Nephron (organoid): ENCODE measurements around the gene TRMT11.
"Not testable (repeated sequence)": the region's sequence is repeated elsewhere in the genome, so short reads cannot be mapped to it uniquely, and the experiment has no call there.

Experiments used
- H3K27ac Mint-ChIP-seq, 3 experiments: 2 replicates each; pipeline ENCODE4 v1.8.0; 2020; ENCODE audit warnings: mixed read lengths in 3 of 3, mild to moderate bottlenecking in 2 of 3, moderate library complexity in 1 of 3
- H3K27me3 Mint-ChIP-seq: 2 replicates; pipeline ENCODE4 v1.8.0; 2021; ENCODE audit warnings: low read depth, mild to moderate bottlenecking, moderate library complexity, mixed read lengths
- H3K36me3 Mint-ChIP-seq: 2 replicates; pipeline ENCODE4 v1.8.0; 2020; ENCODE audit warnings: low read depth, mixed read lengths
- H3K4me1 Mint-ChIP-seq: 2 replicates; pipeline ENCODE4 v1.8.0; 2020; ENCODE audit warnings: mixed read lengths
- H3K4me3 Mint-ChIP-seq, 3 experiments: 2 replicates each; pipeline ENCODE4 v1.8.0; 2020; ENCODE audit warnings: mild to moderate bottlenecking in 3 of 3, mixed read lengths in 3 of 3, moderate library complexity in 2 of 3
- H3K9me3 Mint-ChIP-seq: 2 replicates; pipeline ENCODE4 v1.8.0; 2020; ENCODE audit warnings: mixed read lengths
- TF ChIP-seq, protein P1 (sequence below), 3 experiments: fragments of 200-600 bp; sonication (generic); IDR thresholded peaks; one replicate each; pipeline ENCODE4 v1.5.0; 2021; ENCODE audit warnings: antibody characterized with exemption in 3 of 3; ENCODE audit not compliant: unreplicated experiment in 3 of 3

Gene TRMT11

DNA sequence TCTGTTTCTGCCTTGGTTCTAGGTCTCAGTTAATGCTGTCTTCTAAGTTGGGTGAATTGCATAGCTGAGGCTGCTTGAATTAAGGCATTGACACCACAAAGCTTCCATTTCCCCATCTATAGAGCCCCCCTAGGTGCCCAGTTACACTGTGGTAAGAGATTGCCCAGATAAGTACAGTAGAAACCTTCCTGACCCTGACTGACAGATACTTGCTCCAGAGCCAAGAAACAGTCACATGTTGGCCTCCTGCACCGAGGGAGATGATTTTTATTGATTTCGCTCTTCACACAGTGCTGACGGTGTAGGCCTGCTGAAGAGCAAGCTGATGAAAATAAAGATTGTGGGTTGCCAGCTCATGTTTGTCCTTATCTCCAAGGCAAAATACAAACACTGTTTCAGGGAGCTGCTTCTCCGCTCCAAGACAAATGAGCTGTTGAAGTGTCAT lies 67.9 kb downstream of the TRMT11 start:
- Mint-ChIP-seq H3K4me1 (peaks cover 9% of the 10 kb centered on the region), H3K36me3 (peaks cover 36% of the 10 kb centered on the region)
- TF ChIP-seq, protein P1, sequence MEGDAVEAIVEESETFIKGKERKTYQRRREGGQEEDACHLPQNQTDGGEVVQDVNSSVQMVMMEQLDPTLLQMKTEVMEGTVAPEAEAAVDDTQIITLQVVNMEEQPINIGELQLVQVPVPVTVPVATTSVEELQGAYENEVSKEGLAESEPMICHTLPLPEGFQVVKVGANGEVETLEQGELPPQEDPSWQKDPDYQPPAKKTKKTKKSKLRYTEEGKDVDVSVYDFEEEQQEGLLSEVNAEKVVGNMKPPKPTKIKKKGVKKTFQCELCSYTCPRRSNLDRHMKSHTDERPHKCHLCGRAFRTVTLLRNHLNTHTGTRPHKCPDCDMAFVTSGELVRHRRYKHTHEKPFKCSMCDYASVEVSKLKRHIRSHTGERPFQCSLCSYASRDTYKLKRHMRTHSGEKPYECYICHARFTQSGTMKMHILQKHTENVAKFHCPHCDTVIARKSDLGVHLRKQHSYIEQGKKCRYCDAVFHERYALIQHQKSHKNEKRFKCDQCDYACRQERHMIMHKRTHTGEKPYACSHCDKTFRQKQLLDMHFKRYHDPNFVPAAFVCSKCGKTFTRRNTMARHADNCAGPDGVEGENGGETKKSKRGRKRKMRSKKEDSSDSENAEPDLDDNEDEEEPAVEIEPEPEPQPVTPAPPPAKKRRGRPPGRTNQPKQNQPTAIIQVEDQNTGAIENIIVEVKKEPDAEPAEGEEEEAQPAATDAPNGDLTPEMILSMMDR (IDR thresholded peaks at IDR 0.05; ENCODE audit: unreplicated experiment in 3 of 3): no peak

DNA sequence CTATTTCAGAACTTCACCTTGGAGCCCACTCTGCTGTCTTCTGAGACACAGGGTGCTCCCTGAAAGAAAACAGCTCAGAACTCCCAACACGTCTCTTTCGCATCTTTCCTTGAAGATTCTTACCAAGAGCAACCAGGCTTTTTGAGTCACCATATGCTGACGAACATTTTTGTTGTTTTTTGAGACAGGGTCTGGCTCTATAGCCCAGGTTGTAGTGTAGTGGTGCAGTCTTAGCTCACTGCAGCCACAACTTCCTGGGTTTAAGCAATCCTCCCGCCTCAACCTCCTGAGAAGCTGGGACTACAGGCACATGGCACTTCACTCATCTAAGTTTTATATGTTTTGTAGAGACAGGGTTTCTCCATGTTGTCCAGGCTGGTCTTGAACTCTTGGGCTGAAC lies 68.5 kb downstream of the TRMT11 start:
- Mint-ChIP-seq H3K9me3 (no peaks in the 10 kb centered on the region), H3K4me3 (no peak overlapping the region), H3K27ac (peak overlapping the region in 1 of 3 experiments; percentile 14), H3K4me1 (peaks cover 9% of the 10 kb centered on the region), H3K36me3 (peaks cover 36% of the 10 kb centered on the region), H3K27me3 (no peaks in the 10 kb centered on the region)
- TF ChIP-seq, protein P1 (IDR thresholded peaks at IDR 0.05; ENCODE audit: unreplicated experiment in 3 of 3): no peak

More for the DNA sequence above, 67.9 kb downstream of the TRMT11 start:
- Mint-ChIP-seq H3K9me3 (no peaks in the 10 kb centered on the region), H3K4me3 (no peak overlapping the region), H3K27ac (peak overlapping the region in 2 of 3 experiments; percentile 10 to 14), H3K27me3 (no peaks in the 10 kb centered on the region)

- H3K4me3 Mint-ChIP-seq: no peak overlapping the region
- TF ChIP-seq, protein P1 (IDR thresholded peaks at IDR 0.05; ENCODE audit: unreplicated experiment in 3 of 3): no peak
- H3K36me3 Mint-ChIP-seq: peaks cover 41% of the 10 kb centered on the region
- H3K4me1 Mint-ChIP-seq: peaks cover 9% of the 10 kb centered on the region
- no peak overlapping the region for H3K27ac Mint-ChIP-seq
- no peaks in the 10 kb centered on the region for H3K9me3 Mint-ChIP-seq
- no peaks in the 10 kb centered on the region for H3K27me3 Mint-ChIP-seq
Measured at GRCh38 chr6:126055449-126055848, 69.1 kb downstream of the TRMT11 start.

DNA sequence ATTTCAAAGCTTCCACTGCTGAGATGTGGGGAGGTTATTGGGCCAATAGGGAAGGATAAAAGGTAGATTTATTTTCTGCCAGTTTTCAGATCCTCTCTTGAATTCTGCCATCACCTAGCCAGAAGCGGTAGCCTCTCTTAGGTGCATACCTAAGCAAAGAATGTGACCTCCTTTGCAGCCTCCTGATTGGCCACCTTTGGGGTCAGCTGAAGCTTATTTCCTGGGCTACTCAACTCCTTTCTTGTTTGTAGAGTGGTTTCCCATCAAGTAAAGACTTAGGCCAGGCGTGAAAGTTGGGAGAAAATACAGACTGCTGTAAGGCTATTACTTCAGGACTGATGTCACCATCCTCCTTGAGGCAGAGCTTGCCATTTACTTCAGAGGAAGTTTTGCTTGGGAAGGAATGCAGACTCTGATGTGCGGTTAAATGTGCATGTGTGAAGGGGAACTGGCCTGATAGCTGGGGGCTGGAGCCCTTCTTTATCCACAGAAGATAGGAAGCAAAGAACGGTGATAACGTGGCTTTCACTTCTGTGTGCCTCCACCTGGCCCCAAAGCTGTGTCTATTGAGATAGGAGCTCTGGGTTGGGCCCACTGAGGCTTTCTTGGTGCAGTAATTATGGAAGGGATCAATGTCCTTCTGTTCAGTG lies 70.1 kb downstream of the TRMT11 start:
- peaks cover 2% of the 10 kb centered on the region for H3K4me1 Mint-ChIP-seq
- TF ChIP-seq, protein P1 (IDR thresholded peaks at IDR 0.05; ENCODE audit: unreplicated experiment in 3 of 3): no peak
- no peaks in the 10 kb centered on the region for H3K27me3 Mint-ChIP-seq
- peak overlapping the region in 1 of 3 experiments; percentile 48 for H3K27ac Mint-ChIP-seq
- peaks cover 44% of the 10 kb centered on the region for H3K36me3 Mint-ChIP-seq
- H3K9me3 Mint-ChIP-seq: no peaks in the 10 kb centered on the region
- H3K4me3 Mint-ChIP-seq: no peak overlapping the region

DNA sequence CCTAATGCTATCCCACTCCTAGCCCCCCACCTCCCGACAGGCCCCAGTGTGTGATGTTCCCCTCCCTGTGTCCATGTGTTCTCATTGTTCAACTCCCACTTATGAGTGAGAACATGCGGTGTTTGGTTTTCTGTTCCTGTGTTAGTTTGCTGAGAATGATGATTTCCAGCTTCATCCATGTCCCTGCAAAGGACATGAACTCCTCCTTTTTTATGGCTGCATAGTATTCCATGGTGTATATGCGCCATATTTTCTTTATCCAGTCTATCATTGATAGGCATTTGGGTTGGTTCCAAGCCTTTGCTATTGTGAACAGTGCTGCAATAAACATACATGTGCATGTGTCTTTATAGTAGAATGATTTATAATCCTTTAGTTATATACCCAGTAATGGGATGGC lies 71.7 kb downstream of the TRMT11 start:
- not testable (repeated sequence) for H3K4me1 Mint-ChIP-seq, H3K27ac Mint-ChIP-seq, H3K27me3 Mint-ChIP-seq, H3K9me3 Mint-ChIP-seq, H3K4me3 Mint-ChIP-seq
- H3K36me3 Mint-ChIP-seq: peaks cover 38% of the 10 kb centered on the region

DNA sequence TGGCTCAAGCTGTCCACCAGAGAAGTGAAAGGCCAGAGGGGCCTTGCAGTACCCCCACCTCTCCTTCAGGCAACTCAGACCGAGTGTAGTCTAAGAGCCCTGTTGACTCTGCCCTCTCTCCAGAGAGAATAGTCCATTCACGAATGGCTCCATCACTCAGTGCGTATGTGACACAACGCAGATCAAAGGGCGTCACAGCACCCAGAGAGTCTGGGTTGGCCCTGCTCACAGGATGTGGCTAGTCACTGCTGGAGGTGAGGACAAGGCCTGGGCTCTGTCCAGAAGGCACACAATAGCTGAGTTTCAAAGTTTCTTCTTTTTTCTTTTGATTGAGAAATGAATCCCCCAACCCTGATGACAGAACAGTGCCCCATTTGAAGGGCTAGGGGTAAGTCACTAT lies 74.1 kb downstream of the TRMT11 start:
- H3K4me3 Mint-ChIP-seq: no peak overlapping the region
- peak overlapping the region in 1 of 3 experiments; percentile 14 for H3K27ac Mint-ChIP-seq
- H3K4me1 Mint-ChIP-seq: peaks cover 22% of the 10 kb centered on the region
- H3K36me3 Mint-ChIP-seq: peaks cover 29% of the 10 kb centered on the region
- H3K27me3 Mint-ChIP-seq: no peaks in the 10 kb centered on the region
- TF ChIP-seq, protein P1 (IDR thresholded peaks at IDR 0.05; ENCODE audit: unreplicated experiment in 3 of 3): no peak
- H3K9me3 Mint-ChIP-seq: no peaks in the 10 kb centered on the region
